Esophagus muscularis mucosa (tissue), 4 donors: ENCODE results near the gene ZNF841. TPM values are rescaled to one million over a fixed set of nuclear protein-coding genes. Genes with fewer than 3 reads are reported as not detected.

ENCODE experiments used
- DNase-seq: peaks from one replicate; pipeline ENCODE4 v3.0.0-alpha.2; 2017; ENCODE audit errors: extremely low spot score
- H3K27ac ChIP-seq, 4 donors: fragments of 200-600 bp; sonication (generic); replicated peaks in 1 of 4; 1 replicate in 3 of 4; 2 replicates in 1 of 4; pipeline ENCODE4 v1.5.1; 2016 to 2019; ENCODE audit warnings: mild to moderate bottlenecking in 1 of 4
- H3K27me3 ChIP-seq, 4 donors: fragments of 200-600 bp; sonication (generic); one replicate each; pipeline versions ENCODE4 v1.5.1 to v1.6.0; 2016 to 2019
- H3K36me3 ChIP-seq, 4 donors: fragments of 200-600 bp; sonication (generic); one replicate each; pipeline ENCODE4 v1.5.1; 2016 to 2019
- H3K4me1 ChIP-seq, 4 donors: fragments of 200-600 bp; sonication (generic); one replicate each; pipeline ENCODE4 v1.5.1; 2016 to 2019
- H3K4me3 ChIP-seq, 4 donors: fragments of 200-600 bp; sonication (generic); 1 replicate in 2 of 4; 2 replicates in 2 of 4; pipeline ENCODE4 v1.5.1; 2016 to 2019; ENCODE audit warnings: mild to moderate bottlenecking in 4 of 4, moderate library complexity in 1 of 4
- H3K9me3 ChIP-seq, 4 donors: fragments of 200-600 bp; sonication (generic); 1 replicate in 3 of 4; 2 replicates in 1 of 4; pipeline ENCODE4 v1.5.1; 2016 to 2019
- EP300 ChIP-seq: sonication (generic); formaldehyde crosslinking; IDR thresholded peaks from one replicate; pipeline ENCODE4 v1.6.1; 2017; ENCODE audit warnings: antibody characterized with exemption
- POLR2A ChIP-seq: fragments of 450-650 bp; IDR thresholded peaks from one replicate; pipeline ENCODE4 v1.6.1; 2017; ENCODE audit warnings: antibody characterized with exemption, moderate library complexity, mild to moderate bottlenecking, low read depth
- POLR2AphosphoS5 ChIP-seq, 2 donors: sonication (generic); formaldehyde crosslinking; IDR thresholded peaks; one replicate each; pipeline ENCODE4 v1.6.1; 2017; ENCODE audit warnings: antibody characterized with exemption in 2 of 2
- WGBS: methylation state at CpG from one replicate; pipeline ENCODE4 v1.1.5; 2018; 5-methylcytosine and 5-hydroxymethylcytosine counted together
- intact Hi-C: fragments of 100-400 bp; cut with DNase I; formaldehyde crosslinking; loops from one replicate; pipeline ENCODE4 v1.15.1; 2023
- total RNA-seq, 4 donors: library from RNA; depleted of rRNA; stranded (reverse); fragments of >200 nt; gene quantifications; one replicate each; pipeline versions ENCODE4 v1.1.0 to v1.2.1, GENCODE V29; 2016
- TF ChIP-seq, protein P1 (sequence below), 3 experiments: fragments of 200-600 bp in 2 of 3; fragments of 450-650 bp in 1 of 3; sonication (generic) in 2 of 3; IDR thresholded peaks; one replicate each; pipeline ENCODE4 v1.5.1; 2017 to 2019; ENCODE audit warnings: antibody characterized with exemption in 3 of 3, mild to moderate bottlenecking in 2 of 3, moderate library complexity in 1 of 3

The ZNF841 gene
- total RNA-seq, 4 donors from 2014 or later, result 11.3 to 13.7 (median 12.5) TPM

DNA sequence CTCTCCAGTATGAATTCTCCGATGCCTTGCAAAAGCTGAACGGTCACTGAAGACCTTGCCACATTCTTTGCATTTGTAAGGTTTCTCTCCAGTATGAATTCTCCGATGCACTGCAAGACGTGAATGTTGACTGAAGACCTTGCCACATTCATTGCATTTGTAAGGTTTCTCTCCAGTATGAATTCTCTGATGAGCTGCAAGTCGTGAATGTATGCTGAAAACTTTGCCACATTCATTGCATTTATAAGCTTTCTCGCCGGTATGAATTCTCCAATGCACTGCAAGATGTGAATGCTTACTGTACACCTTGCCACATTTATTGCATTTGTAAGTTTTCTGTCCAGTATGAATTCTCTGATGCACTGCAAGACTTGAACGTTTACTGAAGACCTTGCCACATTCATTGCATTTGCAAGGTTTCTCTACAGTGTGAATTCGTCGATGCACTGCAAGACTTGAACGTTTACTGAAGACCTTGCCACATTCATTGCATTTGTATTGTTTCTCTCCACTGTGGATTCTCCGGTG lies 20.0 kb upstream of the ZNF841 start:
- intact Hi-C loops, result no loop called here
- TF ChIP-seq, protein P1, sequence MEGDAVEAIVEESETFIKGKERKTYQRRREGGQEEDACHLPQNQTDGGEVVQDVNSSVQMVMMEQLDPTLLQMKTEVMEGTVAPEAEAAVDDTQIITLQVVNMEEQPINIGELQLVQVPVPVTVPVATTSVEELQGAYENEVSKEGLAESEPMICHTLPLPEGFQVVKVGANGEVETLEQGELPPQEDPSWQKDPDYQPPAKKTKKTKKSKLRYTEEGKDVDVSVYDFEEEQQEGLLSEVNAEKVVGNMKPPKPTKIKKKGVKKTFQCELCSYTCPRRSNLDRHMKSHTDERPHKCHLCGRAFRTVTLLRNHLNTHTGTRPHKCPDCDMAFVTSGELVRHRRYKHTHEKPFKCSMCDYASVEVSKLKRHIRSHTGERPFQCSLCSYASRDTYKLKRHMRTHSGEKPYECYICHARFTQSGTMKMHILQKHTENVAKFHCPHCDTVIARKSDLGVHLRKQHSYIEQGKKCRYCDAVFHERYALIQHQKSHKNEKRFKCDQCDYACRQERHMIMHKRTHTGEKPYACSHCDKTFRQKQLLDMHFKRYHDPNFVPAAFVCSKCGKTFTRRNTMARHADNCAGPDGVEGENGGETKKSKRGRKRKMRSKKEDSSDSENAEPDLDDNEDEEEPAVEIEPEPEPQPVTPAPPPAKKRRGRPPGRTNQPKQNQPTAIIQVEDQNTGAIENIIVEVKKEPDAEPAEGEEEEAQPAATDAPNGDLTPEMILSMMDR (IDR thresholded peaks at IDR 0.05), result no peak
- TF ChIP-seq POLR2AphosphoS5 (IDR thresholded peaks at IDR 0.05), result no peak
- TF ChIP-seq EP300, result no peak
- no peak for TF ChIP-seq POLR2A
- no peaks in the 10 kb centered on the region for H3K4me1 ChIP-seq
- H3K27ac ChIP-seq, result no peak overlapping the region
- no peaks in the 10 kb centered on the region for H3K27me3 ChIP-seq
- H3K36me3 ChIP-seq, result peaks cover 43 to 64% (median 55%) of the 10 kb centered on the region in 4 donors
- WGBS, result 95% methylated on average over 12 of the region's 12 CpGs
- peaks cover 32 to 100% (median 95%) of the 10 kb centered on the region in 4 donors for H3K9me3 ChIP-seq
- no peak overlapping the region for H3K4me3 ChIP-seq
- no peak for DNase-seq

GRCh38 chr19:52114691-52115090 lies 19.1 kb upstream of the ZNF841 start:
- no peaks in the 10 kb centered on the region for H3K4me1 ChIP-seq
- TF ChIP-seq, protein P1 (IDR thresholded peaks at IDR 0.05), result no peak
- TF ChIP-seq POLR2A (no peak), EP300 (no peak), POLR2AphosphoS5 (IDR thresholded peaks at IDR 0.05) (no peak)
- WGBS, result 98% methylated on average over 5 of the region's 5 CpGs
- peaks cover 36 to 55% (median 47%) of the 10 kb centered on the region in 4 donors for H3K36me3 ChIP-seq
- intact Hi-C loops, result no loop called here
- DNase-seq, result no peak
- no peaks in the 10 kb centered on the region for H3K27me3 ChIP-seq
- H3K27ac ChIP-seq, result no peak overlapping the region
- H3K9me3 ChIP-seq, result peaks cover 32 to 100% (median 95%) of the 10 kb centered on the region in 4 donors
- H3K4me3 ChIP-seq, result no peak overlapping the region

DNA sequence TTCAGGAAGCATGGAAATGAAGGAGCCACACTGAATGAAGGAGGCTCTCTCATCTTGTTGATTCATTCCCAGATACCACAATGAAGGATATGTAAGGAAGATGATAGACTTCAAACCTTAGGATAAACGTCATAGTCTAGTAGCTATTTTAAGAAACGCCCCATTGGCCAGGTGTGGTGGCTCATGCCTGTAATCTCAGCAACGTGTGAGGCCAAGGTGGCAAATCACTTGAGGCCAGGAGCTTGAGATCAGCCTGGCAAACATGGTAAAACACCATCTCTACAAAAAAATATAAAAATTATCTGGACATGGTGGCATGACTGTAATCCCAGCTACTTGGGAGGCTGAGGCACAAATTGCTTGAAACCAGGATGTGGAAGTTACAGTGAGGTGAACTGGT lies 17.1 kb upstream of the ZNF841 start:
- H3K9me3 ChIP-seq, result peaks cover 15 to 86% (median 81%) of the 10 kb centered on the region in 4 donors
- WGBS, result 86% methylated on average over 3 of the region's 3 CpGs

DNA sequence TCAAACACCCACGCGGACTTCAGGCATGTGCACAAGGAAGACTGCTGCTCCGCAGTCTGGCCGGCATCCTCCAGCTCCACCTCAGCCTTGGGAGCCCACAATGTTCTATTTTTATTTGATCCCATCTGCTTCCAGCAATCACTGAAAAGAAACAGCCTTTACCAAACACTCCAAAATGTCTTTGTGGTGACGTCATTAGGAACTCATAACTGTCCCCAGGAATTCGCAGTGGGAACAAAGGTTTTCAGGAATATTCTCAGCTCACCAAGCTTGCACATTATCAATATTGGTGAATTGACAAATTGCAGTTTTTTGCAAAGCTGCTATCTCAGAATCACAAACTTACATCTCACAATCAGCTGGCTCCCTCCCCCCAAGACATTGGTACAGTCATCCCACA lies 15.2 kb upstream of the ZNF841 start:
- Histone ChIP-seq H3K4me1 (no peaks in the 10 kb centered on the region), H3K36me3 (peaks cover 5 to 16% (median 10%) of the 10 kb centered on the region in 4 donors), H3K4me3 (no peak overlapping the region), H3K27me3 (no peaks in the 10 kb centered on the region), H3K9me3 (peaks cover 11 to 69% (median 63%) of the 10 kb centered on the region in 4 donors), H3K27ac (no peak overlapping the region)
- 95% methylated on average over 6 of the region's 6 CpGs for WGBS
- no peak for DNase-seq
- TF ChIP-seq EP300 (no peak), POLR2A (no peak), POLR2AphosphoS5 (IDR thresholded peaks at IDR 0.05) (no peak)
- TF ChIP-seq, protein P1 (IDR thresholded peaks at IDR 0.05), result no peak
- intact Hi-C loops, result no loop called here

More for the DNA sequence above, 17.1 kb upstream of the ZNF841 start:
- Histone ChIP-seq H3K36me3 (peaks cover 19 to 34% (median 28%) of the 10 kb centered on the region in 4 donors), H3K4me3 (no peak overlapping the region), H3K27me3 (no peaks in the 10 kb centered on the region), H3K4me1 (no peaks in the 10 kb centered on the region), H3K27ac (no peak overlapping the region)
- DNase-seq, result no peak
- TF ChIP-seq POLR2AphosphoS5 (IDR thresholded peaks at IDR 0.05) (no peak), POLR2A (no peak), EP300 (no peak)
- TF ChIP-seq, protein P1 (IDR thresholded peaks at IDR 0.05), result no peak
- intact Hi-C loops, result no loop called here

- H3K27me3 ChIP-seq, result no peaks in the 10 kb centered on the region
- no peak for DNase-seq
- peaks cover 0 to 13% (median 5%) of the 10 kb centered on the region in 4 donors for H3K9me3 ChIP-seq
- no peak for TF ChIP-seq POLR2A
- TF ChIP-seq, protein P1 (IDR thresholded peaks at IDR 0.05), result no peak
- TF ChIP-seq POLR2AphosphoS5 (IDR thresholded peaks at IDR 0.05), result no peak
- TF ChIP-seq EP300, result no peak
- 93% methylated on average over 1 of the region's 1 CpG for WGBS
- no peaks in the 10 kb centered on the region for H3K4me1 ChIP-seq
- intact Hi-C loops, result no loop called here
- H3K36me3 ChIP-seq, result no peaks in the 10 kb centered on the region
- no peak overlapping the region for H3K4me3 ChIP-seq
- H3K27ac ChIP-seq, result no peak overlapping the region
Observed at GRCh38 chr19:52102782-52103181, 7.2 kb upstream of the ZNF841 start.
